KMS-11 (cell line): ENCODE results near the gene ACTN2.

Experiments used
- H2AFZ ChIP-seq: fragments of 200-600 bp; sonication (generic); 2 replicates; pipeline ENCODE4 v1.6.1; 2016; ENCODE audit warnings: antibody characterized with exemption, mixed run types, low read depth
- H3K27ac ChIP-seq: fragments of 200-600 bp; sonication (generic); 2 replicates; pipeline ENCODE4 v1.6.1; 2016; ENCODE audit warnings: mild to moderate bottlenecking, mixed run types
- H3K27me3 ChIP-seq: fragments of 200-600 bp; sonication (generic); 2 replicates; pipeline ENCODE4 v1.6.1; 2017; ENCODE audit warnings: mild to moderate bottlenecking, low read depth, mixed run types, moderate library complexity; ENCODE audit not compliant: insufficient read depth
- H3K36me3 ChIP-seq: fragments of 200-600 bp; sonication (generic); 2 replicates; pipeline ENCODE4 v1.6.1; 2017; ENCODE audit warnings: mild to moderate bottlenecking, mixed run types; ENCODE audit not compliant: insufficient read depth
- H3K4me1 ChIP-seq: fragments of 200-600 bp; sonication (generic); 2 replicates; pipeline ENCODE4 v1.6.1; 2016; ENCODE audit warnings: mild to moderate bottlenecking, low read depth, mixed run types; ENCODE audit not compliant: poor library complexity, severe bottlenecking
- H3K4me2 ChIP-seq: fragments of 200-600 bp; sonication (generic); 2 replicates; pipeline ENCODE4 v1.7.0; 2016; ENCODE audit warnings: mild to moderate bottlenecking, mixed run types
- H3K4me3 ChIP-seq: fragments of 200-600 bp; sonication (generic); IDR thresholded peaks from 2 replicates; pipeline ENCODE4 v1.6.1; 2017; ENCODE audit warnings: low read depth, low read length, mixed read lengths; ENCODE audit not compliant: insufficient read depth
- H3K79me2 ChIP-seq: fragments of 200-600 bp; sonication (generic); 2 replicates; pipeline ENCODE4 v1.6.1; 2016; ENCODE audit warnings: low read depth, mixed run types; ENCODE audit not compliant: insufficient read depth
- H3K9ac ChIP-seq: fragments of 200-600 bp; sonication (generic); 2 replicates; pipeline ENCODE4 v1.6.1; 2016; ENCODE audit warnings: mild to moderate bottlenecking, mixed run types
- H4K20me1 ChIP-seq: fragments of 200-600 bp; sonication (generic); 2 replicates; pipeline ENCODE4 v1.6.1; 2016; ENCODE audit warnings: mild to moderate bottlenecking, mixed run types; ENCODE audit not compliant: insufficient read depth
- TF ChIP-seq, protein P1 (sequence below): fragments of 200-600 bp; sonication (generic); conservative IDR thresholded peaks from 2 replicates; pipeline ENCODE4 v1.6.1; 2017; ENCODE audit warnings: low read depth, mild to moderate bottlenecking, antibody characterized with exemption, low read length, moderate library complexity, mixed read lengths

The ACTN2 gene

DNA sequence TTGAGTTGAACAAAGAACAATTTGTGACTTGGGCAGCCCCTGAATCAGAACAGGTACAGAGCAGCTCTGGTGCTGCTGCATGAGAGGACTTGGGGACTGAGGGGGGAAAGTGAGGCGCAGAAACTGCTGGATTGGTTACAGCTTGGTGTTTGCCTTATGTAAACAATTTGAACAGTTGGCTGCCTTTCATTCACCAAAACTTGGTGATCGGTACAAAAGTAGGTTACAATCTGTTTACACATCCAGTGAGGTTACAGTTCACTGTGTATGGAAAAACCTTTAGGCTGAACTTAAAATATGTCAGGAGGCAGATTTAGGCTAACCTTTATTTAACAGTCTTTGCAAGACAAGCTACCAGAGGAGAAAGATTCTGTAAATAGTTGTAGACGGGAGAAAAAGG lies 80.2 kb downstream of the ACTN2 start:
- TF ChIP-seq, protein P1, sequence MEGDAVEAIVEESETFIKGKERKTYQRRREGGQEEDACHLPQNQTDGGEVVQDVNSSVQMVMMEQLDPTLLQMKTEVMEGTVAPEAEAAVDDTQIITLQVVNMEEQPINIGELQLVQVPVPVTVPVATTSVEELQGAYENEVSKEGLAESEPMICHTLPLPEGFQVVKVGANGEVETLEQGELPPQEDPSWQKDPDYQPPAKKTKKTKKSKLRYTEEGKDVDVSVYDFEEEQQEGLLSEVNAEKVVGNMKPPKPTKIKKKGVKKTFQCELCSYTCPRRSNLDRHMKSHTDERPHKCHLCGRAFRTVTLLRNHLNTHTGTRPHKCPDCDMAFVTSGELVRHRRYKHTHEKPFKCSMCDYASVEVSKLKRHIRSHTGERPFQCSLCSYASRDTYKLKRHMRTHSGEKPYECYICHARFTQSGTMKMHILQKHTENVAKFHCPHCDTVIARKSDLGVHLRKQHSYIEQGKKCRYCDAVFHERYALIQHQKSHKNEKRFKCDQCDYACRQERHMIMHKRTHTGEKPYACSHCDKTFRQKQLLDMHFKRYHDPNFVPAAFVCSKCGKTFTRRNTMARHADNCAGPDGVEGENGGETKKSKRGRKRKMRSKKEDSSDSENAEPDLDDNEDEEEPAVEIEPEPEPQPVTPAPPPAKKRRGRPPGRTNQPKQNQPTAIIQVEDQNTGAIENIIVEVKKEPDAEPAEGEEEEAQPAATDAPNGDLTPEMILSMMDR: no peak
- Histone ChIP-seq H3K4me2 (no peak overlapping the region), H3K36me3 (no peaks in the 10 kb centered on the region), H3K27ac (no peak overlapping the region), H4K20me1 (no peaks in the 10 kb centered on the region), H3K9ac (no peak overlapping the region), H3K4me3 (no peak overlapping the region), H3K27me3 (no peaks in the 10 kb centered on the region), H3K79me2 (no peaks in the 10 kb centered on the region), H2AFZ (no peak overlapping the region), H3K4me1 (no peaks in the 10 kb centered on the region)

DNA sequence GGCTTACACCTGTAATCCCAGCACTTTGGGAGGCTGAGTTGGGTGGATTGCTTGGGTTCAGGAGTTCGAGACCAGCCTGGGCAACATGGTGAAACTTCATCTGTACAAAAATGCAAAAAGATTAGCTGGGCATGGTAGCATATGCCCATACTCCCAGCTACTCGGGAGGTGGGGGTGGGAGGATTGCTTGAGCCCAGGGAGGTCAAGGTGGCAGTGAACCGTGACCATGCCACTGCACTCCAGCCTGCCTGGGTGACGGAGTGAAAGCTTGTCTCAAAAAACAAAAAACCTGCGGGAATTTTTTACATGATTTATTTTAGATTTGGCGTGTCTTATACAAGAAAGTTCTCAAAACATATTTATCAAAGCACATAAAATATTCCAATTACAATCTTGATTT lies 81.0 kb downstream of the ACTN2 start:
- no peaks in the 10 kb centered on the region for H3K27me3 ChIP-seq
- no peaks in the 10 kb centered on the region for H3K4me1 ChIP-seq
- H3K36me3 ChIP-seq: no peaks in the 10 kb centered on the region
- H4K20me1 ChIP-seq: no peaks in the 10 kb centered on the region
- H3K4me3 ChIP-seq: no peak overlapping the region
- no peak overlapping the region for H3K4me2 ChIP-seq
- H3K79me2 ChIP-seq: no peaks in the 10 kb centered on the region
- no peak overlapping the region for H3K27ac ChIP-seq
- TF ChIP-seq, protein P1: no peak
- H3K9ac ChIP-seq: no peak overlapping the region
- no peak overlapping the region for H2AFZ ChIP-seq

DNA sequence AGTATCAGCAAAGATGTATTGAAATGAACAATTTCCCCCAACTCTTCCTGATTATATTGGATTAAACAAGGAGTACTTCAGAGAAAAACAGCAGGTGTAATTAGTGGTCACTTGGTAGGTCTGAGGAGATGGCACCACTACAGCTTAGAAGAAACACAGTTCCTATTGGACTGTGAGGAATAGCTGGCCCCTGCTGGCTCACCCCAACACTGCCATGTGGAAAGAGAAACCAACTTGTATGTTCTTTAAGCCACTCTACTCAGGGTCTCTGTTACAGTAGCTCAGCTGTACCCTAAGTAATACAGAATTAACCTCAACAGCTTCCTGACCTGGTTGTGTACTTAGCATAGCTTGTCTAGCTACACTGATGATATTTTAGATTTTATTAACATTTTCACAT lies 82.3 kb downstream of the ACTN2 start:
- H3K4me3 ChIP-seq: no peak overlapping the region

DNA sequence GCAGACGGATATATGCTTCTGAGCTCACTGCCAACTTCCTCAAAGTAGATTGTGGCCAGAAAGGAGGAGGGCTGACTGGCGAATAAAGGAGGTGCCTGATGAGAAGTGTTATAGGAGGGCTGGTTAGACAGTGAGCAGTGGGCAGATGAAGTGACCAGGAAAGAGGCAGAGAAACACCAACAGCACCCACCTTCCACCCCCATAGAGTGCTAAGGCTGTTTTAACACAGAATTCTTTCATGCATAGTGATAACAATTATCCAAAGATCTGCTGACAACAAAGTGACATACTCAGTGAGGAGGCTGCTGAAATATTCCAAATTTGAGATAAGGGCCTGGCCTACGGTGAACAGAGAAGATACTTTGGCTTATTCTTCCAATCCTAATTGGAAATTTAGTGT lies 87.6 kb downstream of the ACTN2 start:
- Histone ChIP-seq H3K4me2 (no peak overlapping the region), H3K36me3 (no peaks in the 10 kb centered on the region), H3K27ac (no peak overlapping the region), H3K27me3 (no peaks in the 10 kb centered on the region), H3K9ac (no peak overlapping the region), H2AFZ (no peak overlapping the region), H4K20me1 (no peaks in the 10 kb centered on the region), H3K79me2 (no peaks in the 10 kb centered on the region), H3K4me3 (no peak overlapping the region), H3K4me1 (no peaks in the 10 kb centered on the region)
- TF ChIP-seq, protein P1: no peak

More for the DNA sequence above, 82.3 kb downstream of the ACTN2 start:
- no peak overlapping the region for H3K9ac ChIP-seq
- no peak overlapping the region for H2AFZ ChIP-seq
- no peaks in the 10 kb centered on the region for H4K20me1 ChIP-seq
- no peak overlapping the region for H3K27ac ChIP-seq
- H3K4me1 ChIP-seq: no peaks in the 10 kb centered on the region
- H3K36me3 ChIP-seq: no peaks in the 10 kb centered on the region
- no peak overlapping the region for H3K4me2 ChIP-seq
- H3K27me3 ChIP-seq: no peaks in the 10 kb centered on the region
- TF ChIP-seq, protein P1: no peak
- no peaks in the 10 kb centered on the region for H3K79me2 ChIP-seq

DNA sequence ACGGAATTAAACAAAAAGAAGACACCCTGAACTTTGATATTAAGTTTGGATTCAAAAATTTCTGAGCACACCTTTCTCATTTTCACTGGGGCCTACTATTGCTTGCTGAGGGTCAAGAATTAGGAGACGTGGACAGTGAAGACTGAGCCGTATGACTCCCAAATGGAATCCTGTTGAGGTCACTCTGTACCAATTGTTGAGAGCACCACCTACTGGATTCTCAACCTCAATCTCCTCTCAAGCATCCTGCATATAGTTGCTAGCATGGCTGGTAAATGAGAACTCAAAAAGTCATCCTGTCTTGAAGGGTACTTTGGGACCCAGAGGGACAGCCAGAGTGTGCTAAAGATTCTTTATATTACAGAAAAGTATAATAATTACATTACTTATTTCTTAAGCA lies 88.6 kb downstream of the ACTN2 start:
- Histone ChIP-seq H3K27ac (no peak overlapping the region), H3K4me2 (no peak overlapping the region), H3K9ac (no peak overlapping the region), H3K79me2 (no peaks in the 10 kb centered on the region), H3K36me3 (no peaks in the 10 kb centered on the region), H2AFZ (no peak overlapping the region), H4K20me1 (no peaks in the 10 kb centered on the region), H3K4me1 (no peaks in the 10 kb centered on the region), H3K4me3 (no peak overlapping the region), H3K27me3 (no peaks in the 10 kb centered on the region)
- TF ChIP-seq, protein P1: no peak
